Right ventricle myocardium superior (tissue), 1 donor: ENCODE measurements around the gene COBLL1. TPM values are rescaled to one million over a fixed set of nuclear protein-coding genes. Genes with fewer than 3 reads are reported as not detected.

Experiments
- ATAC-seq: fragments of 200-7000 bp; cut with Tn5 transposase; one replicate; pipeline ENCODE4 v1.9.1; 2020; ENCODE audit warnings: mild to moderate bottlenecking; ENCODE audit not compliant: poor library complexity
- DNase-seq: peaks from one replicate; pipeline ENCODE4 v3.0.0-alpha.2; 2020
- intact Hi-C: fragments of 100-400 bp; cut with DNase I; formaldehyde crosslinking; loops from one replicate; pipeline ENCODE4 v1.11.2; 2022
- long read RNA-seq: library from polyadenylated mRNA; unstranded; transcript quantifications from one replicate; pipeline ENCODE4 v2.0.0, GENCODE V29; 2021
- total RNA-seq: library from RNA; stranded (reverse); fragmentation: NEBNext Ultra II Directional; extraction: Animal tissue kit (Norgen Biotek cat#: 25700); gene quantifications from one replicate; pipeline ENCODE4 v1.2.1, GENCODE V29; 2021
- donor health status: DM: no; HTN: yes; CAD: no; lungs with severe emphysema.

Gene COBLL1, protein sequence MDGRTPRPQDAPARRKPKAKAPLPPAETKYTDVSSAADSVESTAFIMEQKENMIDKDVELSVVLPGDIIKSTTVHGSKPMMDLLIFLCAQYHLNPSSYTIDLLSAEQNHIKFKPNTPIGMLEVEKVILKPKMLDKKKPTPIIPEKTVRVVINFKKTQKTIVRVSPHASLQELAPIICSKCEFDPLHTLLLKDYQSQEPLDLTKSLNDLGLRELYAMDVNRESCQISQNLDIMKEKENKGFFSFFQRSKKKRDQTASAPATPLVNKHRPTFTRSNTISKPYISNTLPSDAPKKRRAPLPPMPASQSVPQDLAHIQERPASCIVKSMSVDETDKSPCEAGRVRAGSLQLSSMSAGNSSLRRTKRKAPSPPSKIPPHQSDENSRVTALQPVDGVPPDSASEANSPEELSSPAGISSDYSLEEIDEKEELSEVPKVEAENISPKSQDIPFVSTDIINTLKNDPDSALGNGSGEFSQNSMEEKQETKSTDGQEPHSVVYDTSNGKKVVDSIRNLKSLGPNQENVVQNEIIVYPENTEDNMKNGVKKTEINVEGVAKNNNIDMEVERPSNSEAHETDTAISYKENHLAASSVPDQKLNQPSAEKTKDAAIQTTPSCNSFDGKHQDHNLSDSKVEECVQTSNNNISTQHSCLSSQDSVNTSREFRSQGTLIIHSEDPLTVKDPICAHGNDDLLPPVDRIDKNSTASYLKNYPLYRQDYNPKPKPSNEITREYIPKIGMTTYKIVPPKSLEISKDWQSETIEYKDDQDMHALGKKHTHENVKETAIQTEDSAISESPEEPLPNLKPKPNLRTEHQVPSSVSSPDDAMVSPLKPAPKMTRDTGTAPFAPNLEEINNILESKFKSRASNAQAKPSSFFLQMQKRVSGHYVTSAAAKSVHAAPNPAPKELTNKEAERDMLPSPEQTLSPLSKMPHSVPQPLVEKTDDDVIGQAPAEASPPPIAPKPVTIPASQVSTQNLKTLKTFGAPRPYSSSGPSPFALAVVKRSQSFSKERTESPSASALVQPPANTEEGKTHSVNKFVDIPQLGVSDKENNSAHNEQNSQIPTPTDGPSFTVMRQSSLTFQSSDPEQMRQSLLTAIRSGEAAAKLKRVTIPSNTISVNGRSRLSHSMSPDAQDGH
- 12.1 TPM for total RNA-seq
- long read RNA-seq, partial matches to known transcripts = 2 of 5 reads
- long read RNA-seq, other reads (novel, unspliced or antisense) = 3 of 5 reads

DNA sequence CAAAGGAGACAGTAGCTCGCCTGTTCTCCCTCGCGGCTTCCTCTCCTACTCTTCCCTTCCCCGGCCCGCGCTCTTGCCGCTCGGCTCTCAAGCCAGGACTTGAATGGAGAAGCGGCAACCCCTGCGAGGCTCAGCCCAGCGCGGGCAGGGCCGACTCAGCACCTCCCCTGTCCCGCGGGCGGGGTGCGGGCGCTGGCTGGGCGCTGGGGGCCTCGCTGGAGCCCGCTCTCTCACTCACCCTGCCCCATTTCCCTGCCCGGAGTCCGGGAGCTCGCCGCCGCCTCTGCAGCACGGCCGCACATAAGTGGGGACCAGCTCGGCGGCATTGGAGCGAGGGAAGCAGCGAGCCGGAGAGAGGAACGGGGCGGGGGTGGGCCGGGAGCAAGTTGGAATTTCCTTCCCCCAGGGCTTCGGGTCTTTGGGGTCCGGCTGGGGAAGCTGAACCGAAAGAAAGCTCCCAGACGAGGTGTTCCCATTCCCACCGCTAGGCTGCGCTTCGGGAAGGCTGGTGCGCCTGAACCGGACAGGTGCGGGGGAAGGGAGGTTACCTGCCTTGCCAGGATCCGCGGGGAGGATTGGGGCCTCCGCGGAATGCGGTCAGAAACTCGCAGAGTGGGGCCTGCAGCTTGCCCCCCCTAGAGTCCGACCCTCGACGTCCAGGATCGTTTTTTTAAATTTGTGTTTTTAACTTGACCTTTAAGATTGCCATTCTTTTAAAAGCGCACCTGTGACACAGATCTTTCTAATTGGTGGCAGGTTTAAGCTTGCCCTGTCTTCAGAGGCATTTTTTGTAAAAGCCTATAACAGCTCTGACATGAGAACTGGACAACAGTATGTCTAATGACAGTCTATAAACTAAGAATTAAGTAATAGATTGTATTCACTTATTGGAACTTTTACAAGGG lies at the start of gene COBLL1:
Gene COBLL1 (minus strand): TSS at position 105 of the 905 bp plus-strand sequence. CDS start 627 bp downstream, outside the sequence.
- peak; percentile 82 for DNase-seq
- peak; percentile 87 for ATAC-seq
- intact Hi-C loops = loop anchor here (2.0 to 5.0 kb wide), 2 partner anchors 71 to 105 kb away; no protein-coding TSS in a partner anchor

DNA sequence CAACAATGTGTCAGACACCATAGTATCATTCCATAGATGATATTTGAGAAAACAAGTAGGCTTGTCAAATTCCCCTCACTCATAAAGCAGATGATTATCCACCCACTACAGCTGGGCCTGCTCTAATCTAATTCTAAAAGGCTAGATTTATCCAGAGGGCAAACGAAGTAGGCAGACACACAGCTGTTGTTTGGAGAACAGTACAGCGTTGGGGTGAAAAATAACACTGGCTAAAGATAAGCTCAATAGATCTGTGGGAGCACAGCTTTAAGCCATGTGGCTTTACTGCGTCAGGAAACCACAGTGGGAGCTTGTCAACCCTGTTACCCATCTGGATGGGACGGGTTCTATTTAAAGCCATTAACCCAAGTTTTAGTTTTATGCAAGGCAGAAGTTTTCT lies 48.9 kb upstream of the COBLL1 start:
- no peak for DNase-seq
- intact Hi-C loops = no loop called here
- ATAC-seq = no peak

DNA sequence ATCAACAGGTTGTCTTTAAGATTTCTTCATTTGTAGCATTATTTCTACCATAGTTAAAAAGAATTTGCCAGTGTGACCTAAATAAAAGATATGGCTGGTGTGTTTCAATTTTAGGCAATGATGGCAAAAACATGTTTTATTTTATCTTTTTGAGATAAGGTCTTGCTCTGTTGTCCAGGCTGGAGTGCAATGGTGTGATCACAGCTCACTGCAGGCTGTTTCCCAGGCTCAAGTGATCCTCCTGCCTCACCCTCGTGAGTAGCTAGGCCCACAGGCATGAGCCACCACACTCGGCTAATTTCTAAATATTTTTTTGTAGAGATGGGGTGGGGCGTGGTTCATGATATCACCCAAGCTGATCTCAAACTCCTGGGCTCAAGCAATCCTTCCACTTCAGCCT lies 47.0 kb upstream of the COBLL1 start:
- DNase-seq (no peak), ATAC-seq (no peak)
- intact Hi-C loops = no loop called here

DNA sequence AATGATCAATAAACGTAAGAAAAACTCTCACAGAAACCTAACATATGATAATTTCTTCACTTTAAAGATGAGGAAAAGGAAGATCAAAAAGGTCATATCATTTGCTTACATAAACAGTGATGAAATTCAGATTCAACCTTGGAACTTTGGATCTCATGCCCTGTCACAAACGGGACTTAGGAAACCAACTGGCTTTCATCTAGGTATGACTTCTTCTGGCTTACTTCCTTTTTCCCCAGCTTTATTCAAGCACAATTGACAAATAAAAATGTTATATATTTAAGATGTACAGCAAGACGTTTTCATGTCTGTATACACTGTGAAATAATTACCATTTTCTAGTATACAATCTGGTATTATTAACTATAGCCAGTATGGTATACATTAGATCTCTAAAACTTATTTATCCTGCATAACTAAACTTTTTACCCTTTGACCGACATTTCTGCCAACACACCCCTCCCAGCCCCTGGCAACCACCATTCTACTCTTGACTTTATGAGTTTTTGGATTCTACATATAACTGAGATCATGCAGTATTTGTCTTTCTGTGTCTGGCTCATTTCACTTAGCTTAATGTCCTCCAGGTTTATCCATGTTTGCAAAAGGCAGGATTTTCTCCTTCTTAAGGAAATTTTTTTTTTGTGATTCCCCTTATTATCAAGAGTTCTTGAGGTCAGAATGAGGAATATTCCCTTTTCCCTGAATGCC lies 46.0 kb upstream of the COBLL1 start:
- no peak for ATAC-seq
- intact Hi-C loops = no loop called here
- no peak for DNase-seq

DNA sequence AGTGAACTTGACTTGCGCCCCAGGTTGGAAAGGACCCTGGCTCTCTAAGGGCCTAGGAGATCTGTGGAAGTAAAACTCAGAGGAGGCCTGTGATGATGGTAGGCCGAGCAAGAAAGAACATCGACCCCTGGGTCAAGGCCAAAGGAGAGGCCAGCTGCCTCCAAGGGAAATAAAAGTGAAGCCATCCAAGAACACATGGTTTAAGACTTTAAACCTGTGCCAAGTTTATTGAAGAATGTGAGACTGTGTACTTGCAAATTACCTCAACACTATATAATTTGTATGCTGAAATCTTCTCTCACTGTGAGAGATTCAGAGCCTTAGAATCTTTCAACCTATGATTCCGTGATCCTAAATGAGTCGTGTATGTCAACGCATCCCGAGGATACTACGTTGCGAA lies 40.7 kb upstream of the COBLL1 start:
- ATAC-seq (no peak), DNase-seq (no peak)
- intact Hi-C loops = no loop called here

DNA sequence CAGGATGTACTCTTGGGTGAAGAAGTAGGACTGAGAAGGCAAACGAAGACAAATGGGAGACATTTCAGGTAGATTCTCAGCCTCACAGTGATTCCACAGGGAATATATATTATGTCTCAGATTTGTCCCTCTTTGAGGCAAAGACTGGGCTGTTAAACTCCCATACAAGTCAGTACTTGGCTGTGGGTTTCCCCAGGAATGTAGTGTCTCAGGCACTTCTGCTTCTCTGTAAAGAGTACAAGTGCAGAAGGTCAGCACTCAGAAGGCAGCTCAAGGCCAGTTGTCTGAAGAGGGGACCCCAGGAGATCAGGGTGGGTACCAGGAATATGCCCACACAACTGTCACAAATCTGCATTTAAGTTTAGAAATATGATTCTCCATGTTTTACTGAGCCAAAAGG lies 39.9 kb upstream of the COBLL1 start:
- intact Hi-C loops = no loop called here
- ATAC-seq (no peak), DNase-seq (no peak)

DNA sequence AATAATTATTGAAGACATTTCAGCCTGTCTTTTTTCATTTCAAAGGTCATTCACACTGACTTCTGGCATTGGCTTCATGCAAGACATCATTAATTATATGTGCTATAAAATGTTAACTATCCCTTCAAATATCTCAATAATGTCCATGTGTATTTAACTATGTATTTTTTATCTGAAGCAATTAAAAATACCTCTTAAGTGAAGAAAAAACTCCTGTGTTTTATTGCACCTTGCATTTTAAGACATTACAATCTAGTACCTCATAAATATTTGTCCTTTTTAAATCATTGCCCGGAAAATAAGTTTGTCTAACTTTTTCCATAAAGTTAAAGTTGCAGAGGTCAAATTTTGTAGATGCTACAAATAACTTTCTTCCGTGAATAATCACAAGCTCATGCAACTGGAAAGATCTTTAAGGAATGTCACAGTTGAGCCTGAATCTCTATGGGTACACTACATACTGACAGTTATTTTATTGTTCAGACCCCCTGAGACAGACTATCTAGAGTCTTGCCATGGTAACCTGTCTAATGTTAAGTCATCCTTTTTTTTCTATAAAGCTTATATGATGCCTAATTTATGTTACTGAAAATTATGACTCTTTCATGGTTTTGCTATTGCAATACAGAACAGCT lies 38.4 kb upstream of the COBLL1 start:
- ATAC-seq (no peak), DNase-seq (no peak)
- intact Hi-C loops = no loop called here

DNA sequence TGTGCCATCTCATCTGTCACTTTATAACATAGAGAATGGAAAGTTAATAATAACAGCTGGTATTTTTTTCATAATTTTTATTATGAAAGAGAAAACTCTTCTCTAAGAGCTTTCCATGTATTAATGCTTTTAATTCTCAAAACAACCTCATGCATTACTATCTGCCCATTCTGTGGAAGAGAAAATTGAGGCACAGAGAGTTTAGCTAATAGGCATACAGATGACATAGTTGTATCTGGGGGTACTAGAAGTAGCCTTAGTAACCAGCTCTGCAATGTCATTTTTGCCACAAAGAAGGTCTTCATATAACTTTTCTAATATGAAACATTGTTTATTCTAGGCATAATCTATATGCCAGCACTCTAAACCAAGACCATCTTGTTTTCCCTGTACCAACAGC lies 36.3 kb upstream of the COBLL1 start:
- intact Hi-C loops = no loop called here
- DNase-seq = no peak
- ATAC-seq = no peak

DNA sequence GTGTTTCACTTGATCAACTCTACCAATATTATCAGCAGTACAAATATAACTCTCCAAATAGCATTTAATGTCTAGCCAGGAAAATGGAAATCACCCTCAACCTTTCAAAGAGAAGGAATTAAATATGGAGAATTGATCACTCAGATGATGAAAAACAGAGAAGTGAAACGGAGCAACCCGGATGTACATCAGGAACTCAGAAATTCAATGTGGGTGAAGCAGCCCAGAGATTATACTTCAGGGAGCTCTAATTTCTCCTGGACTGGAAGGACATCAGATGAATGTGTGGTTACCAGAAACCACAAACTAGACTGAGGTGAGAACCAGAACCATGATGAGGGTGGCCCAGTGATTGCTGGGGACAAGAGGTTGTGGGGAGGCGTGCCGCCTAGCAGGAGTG lies 35.5 kb upstream of the COBLL1 start:
- intact Hi-C loops = no loop called here
- no peak for DNase-seq
- ATAC-seq = no peak

DNA sequence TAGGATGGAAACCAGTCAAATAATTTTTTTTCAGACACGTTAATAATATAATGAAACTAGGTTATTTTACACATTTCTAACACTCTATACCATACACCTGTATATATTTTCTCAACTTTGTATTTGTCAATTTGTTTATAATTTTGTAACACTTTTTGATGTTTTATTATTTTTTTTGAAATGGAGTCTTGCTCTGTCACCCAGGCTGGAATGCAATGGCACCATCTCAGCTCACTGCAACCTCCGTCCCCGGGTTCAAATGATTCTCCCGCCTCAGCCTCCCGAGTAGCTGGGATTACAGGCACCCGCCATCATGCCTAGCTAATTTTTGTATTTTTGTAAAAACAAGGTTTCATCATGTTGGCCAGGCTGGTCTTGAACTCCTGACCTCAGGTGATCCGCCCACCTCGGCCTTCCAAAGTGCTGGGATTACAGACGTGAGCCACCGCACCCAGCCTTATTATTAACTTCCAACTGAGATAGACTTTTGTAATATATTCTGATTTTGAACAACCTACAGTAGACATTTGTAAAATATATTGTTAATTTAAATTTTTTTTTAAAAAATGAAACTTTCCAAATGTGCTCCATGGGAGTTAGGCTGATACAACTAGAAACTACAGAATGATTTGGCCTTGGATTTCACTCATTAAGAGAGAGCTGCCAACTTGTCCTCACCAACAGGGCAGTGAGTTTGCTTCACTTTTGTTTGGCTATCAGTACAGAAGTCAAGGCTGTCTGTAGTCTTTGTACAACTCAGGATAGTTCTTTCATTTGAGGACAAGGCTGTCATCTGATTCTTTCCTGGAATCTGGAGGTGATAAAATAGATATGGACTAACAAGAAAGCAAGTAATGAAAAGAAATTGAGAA lies 33.9 kb upstream of the COBLL1 start:
- ATAC-seq (peak; percentile 49), DNase-seq (no peak)
- intact Hi-C loops = no loop called here

DNA sequence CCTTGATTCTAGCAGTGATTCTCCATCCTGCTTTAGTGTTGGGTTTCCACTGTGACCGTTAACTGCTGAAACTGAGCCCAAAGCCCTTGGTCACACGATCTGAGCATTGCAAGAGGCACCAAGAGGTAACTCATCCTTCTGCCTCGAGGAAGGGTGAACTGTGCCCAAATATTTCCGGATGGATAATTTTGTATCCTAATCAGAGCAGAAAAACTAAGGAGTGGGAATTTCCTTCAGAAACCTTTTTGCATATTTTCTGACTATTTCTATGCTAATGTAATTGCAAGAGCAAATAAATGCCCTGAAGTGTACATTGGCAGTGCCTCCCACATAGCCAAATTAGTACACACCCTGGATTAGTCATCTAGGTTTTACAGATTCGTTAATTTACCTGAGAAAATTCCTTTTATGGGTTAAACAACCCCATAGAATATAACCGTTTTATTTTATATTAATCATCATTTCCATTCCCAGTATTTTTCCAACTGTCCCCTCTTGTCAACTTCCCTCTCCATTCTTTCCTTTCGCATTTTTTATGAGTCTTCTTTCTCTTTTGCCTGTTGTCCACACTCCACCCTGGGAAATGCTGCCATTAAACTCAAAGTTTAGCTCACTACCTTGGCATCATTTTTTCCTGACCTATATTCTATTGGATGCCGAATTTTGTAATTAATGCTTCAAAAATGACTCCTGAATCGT lies 31.7 kb upstream of the COBLL1 start:
- ATAC-seq = no peak
- intact Hi-C loops = no loop called here
- no peak for DNase-seq

DNA sequence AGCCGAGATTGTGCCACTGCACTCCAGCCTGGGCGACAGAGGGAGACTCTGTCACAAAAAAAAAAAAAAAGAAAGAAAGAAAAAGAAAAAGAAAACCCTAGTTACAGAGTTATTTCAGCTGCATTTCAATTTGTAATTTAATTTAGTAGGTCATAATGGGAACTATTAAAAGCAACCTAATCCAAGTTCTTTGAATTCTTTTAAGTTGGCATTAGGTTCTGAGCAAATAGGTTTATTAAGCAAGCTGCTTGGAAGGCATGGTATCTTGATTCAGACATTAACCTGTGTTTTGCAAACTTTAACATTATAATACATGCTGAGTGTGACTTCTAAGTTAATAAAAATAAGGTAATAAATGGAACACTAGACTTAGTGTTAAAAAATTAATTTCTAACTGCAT lies 29.8 kb upstream of the COBLL1 start:
- no peak for ATAC-seq
- intact Hi-C loops = no loop called here
- no peak for DNase-seq

DNA sequence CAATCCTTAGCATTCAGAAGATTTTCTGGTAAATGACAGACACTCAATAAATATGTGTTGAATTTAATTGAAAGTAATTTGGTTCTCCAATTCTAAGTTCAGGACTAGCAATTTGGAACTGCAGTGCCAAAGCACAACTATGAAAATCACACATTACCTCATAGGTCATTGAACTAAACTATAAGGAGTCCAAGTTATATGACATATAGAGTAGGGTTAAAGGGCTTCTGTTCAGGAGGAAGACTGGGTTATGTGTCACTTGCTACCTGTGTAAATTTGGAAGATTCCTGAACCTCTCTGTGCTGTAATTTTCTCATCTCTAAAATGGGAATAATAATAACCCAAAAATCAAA lies 27.8 kb upstream of the COBLL1 start:
- no peak for ATAC-seq
- intact Hi-C loops = no loop called here

DNA sequence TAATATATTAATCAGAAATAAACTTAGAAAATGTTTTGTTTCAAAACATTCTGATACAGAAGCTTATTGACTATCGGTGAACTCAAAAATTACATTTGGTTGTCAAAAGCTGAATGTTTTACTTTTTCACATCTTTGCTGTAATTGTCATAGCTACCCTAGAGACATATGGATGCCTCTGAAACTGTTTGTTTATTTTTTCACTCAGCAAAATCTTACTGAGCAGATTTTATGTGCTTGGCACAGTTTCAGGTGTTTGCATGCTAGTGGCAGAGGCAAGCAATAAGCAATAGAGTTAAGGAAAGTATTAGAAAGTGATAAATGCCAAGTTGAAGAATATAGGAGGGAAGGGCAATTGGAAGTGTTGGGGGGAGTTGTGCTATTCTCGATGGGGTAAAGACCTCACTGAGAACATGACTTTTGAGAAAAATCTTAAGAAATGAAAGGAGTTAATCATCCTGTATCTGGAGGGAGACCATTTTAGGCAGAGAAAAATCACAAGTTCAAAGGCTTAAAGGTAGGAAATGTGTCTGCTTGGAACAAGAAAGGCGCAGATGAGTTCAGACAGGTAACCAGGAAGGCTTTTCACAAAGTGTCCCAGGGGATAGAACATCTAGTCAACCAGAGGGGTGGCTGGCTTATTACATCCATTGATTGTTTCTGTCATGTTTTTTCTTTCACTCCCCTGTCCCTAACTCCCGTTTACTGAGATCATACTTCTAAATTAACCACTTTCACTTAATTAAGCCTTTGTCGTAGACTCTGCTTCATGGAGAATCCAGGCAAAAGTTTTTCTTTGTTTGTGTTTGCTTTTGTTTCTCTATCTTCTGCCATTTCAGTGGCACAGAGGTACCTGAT lies 27.2 kb upstream of the COBLL1 start:
- ATAC-seq = no peak

More for the DNA sequence above, 27.8 kb upstream of the COBLL1 start:
- no peak for DNase-seq

More for the DNA sequence above, 27.2 kb upstream of the COBLL1 start:
- intact Hi-C loops = no loop called here
- no peak for DNase-seq
